CMK (cell line): ENCODE data around the gene WDR45.

Source experiments
- DNase-seq: peaks from one replicate; pipeline ENCODE4 v3.0.0-alpha.2; 2010; ENCODE audit warnings: low read depth

Gene WDR45

DNA sequence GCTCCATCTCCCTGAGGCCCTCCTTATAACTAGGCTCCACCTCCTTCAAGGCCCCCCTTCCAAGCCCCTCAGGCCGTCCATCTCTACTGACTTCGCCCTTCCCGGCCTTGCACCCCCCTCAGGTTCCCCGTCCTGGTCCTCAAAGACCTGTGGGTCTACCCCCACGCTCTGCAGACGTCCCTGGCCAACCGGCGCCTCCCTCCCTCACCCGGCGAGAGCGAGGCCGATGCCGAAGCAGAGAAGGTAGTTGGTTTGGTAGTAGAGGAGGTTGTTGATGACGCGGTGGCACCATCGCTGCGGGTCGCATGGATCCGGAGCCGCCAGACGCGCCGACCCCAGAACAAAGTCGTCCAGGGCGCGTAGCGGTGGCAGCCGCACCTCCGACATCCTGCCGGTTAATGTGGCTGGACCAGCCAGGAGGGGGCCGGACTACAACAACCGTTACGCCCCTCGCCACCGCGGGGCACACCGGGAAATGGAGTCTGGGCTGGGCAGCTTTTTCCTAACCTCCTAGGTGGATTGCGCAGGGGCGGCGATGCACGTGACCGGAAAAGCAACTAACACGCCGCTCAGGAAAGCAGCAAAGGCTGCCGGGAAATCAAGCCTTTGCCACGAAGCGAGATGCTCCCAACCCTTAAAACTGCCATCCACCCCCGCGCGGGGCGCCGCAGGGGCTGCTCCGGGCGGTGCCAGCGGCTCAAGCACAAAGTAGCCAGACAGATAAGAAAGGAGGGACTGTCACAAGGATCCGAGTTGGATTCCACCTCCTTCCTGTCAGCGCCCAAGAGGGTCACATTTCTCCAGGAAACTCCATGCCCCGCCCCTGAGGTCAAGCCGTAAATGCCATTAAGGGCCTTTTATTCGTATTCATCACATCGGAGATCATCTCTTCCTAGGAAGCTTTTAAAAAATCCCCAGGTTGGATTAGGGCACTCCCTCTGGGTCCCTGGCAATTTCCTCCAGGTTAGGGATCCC is 5.8 kb downstream of the WDR45 start, which contains the start of gene PRAF2:
Gene PRAF2 (minus strand): TSS at position 402 of the 975 bp plus-strand sequence. CDS start 15 bp downstream, at position 387.
- DNase-seq: peak; percentile 86

DNA sequence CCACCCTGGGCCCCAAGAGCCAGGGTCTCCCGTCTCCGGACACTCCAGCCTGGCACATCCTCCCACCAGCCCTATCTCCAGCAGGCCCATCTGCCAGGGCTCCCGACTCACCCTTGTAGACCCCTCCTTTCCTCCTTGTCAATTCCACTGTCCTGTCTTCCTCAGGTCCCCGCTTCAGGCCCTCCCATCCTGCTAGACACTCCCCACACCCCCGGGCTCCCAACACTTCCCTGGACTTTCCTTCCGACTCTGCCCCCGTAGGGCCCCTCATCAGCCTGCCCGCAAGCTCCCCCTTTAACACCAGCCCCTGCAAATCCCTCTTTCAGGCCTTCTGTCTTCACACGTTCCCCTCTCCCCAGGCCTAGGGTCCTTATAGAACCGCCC is 7.0 kb downstream of the WDR45 start:
- DNase-seq: no peak

DNA sequence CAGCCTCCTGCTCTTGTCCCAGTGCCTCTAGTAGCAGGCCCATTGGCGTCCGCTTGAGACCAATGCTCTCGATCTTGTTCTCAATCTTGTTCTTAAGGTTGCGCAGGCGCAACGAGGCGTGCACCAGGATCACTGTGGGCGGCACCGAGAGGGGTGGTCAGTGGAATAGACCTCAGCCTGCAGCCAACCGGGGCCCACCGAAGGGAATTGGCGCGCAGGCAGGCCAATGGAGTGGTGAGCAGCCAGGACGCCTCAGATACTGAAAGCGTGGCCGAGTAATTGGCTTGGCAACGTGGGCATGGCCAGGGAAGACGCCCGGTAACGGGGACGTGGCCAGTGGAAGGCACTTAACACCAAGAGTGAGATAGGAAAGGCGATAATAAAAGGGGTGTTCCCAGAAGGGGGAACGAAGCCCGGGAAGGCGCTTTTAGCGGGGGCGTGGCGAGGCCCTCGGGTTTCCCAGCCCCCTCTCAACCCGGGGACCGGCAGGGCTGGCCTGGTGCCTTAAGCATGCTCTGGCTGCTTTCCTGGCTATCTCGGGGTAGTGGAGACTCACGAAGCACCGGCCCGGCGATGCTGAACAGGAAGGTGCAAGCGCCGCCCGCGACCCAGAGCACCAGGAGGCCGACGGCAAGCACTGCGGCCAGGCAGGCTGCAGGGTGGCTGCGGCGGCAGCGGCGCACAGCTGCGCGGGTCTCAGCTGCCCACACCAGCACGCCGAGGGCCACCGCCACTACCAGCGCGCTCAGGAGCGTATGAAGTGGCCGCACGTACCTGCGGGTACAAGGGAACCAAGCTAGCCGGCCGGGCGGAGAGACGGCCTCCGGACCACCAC is 7.6 kb downstream of the WDR45 start:
- no peak for DNase-seq

DNA sequence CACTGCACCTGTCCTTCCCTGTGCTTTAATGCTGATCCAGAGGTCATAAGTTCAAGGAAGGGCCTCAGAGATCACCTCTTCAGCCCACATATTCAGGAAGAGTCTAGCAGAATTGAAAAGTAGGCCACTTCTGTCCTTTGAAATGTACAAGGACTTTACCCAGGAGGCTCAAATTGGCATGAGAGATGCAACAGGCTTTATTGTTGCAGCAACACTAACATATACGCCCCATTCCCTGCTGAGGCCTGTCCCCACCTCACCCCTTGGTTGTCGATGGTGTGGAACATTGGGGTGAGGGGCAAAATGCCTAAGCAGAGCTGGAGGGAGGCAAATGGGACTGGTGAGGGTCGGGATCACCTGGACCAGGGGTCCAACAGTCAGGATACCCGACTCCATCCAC is 8.7 kb downstream of the WDR45 start:
- DNase-seq: no peak

DNA sequence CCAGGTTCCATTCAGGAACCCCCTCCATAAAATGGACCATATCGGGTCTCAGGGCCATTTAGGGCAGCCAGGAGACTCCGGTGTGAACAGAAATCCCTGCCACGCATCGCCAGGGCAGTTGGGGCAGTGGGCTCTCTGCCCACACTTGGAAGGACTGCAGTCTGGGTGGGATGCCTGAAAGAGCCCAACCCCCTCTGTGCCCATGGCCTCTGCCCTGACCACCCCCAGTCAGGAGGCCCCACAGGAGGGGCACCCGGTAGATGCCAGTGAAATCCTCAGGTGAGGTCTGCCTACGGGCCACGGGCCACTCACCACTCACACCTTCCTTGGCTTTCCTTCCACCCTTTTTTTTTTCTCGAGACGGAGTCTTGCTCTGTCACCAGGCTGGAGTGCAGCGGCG is 10.6 kb downstream of the WDR45 start:
- DNase-seq: no peak

DNA sequence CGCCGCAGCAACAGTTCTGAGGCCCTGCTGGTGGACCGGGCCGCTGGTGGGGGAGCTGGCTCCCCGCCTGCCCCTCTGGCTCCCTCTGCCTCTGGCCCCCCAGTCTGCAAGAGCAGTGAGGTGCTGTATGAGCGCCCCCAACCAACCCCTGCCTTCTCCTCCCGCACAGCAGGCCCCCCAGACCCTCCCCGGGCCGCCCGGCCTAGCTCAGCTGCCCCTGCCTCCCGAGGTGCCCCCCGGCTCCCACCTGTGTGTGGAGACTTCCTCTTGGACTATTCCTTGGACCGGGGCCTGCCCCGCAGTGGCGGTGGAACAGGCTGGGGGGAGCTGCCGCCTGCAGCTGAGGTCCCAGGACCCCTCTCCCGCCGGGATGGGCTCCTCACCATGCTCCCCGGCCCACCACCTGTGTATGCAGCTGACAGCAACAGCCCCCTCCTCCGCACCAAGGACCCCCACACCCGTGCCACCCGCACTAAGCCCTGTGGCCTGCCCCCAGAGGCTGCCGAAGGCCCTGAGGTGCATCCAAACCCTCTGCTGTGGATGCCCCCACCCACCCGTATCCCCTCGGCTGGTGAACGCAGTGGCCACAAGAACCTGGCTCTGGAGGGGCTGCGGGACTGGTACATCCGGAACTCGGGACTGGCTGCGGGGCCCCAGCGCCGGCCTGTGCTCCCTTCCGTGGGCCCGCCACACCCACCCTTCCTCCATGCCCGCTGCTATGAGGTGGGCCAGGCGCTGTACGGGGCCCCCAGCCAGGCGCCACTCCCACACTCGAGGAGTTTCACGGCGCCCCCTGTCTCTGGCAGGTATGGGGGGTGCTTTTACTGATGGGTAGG is 12.2 kb downstream of the WDR45 start:
- DNase-seq: no peak

DNA sequence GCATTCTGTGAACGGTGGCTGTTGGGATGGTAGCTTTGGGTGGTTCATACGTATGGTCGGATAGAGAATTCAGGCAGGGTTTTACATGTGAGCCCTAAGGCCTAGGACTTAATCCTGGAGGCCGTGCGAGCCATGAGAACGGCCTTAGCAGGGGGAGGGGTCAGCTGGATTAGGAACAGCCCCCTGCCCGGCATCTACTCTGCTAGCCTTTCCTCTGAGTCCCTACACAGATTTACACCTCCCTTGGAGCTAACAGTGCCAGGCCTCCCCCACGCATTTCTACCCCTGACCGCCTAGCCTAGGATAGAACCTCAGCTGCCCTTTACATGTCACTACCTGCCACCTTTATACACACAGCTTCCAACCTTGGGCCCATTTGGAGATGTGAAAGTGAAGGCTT is 13.0 kb downstream of the WDR45 start:
- no peak for DNase-seq

DNA sequence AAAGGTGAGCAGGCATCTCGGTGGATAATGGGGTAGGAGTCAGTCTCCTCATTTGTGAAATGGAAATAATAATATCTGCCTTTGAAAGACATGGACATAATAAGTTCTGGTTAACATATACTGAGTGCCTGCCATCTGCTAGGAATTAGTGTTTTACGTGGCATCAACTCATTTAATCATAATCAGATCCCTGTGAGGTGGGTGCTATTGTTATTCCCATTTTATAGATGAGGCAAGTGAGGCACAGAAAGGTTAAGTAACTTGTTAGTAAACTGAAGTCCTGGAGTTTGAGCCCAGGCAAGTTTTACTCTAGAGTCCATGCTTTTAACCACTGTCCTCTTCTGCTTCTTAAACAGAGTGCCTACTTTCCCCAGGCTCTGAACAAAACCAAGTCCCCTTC is 13.4 kb downstream of the WDR45 start:
- no peak for DNase-seq

DNA sequence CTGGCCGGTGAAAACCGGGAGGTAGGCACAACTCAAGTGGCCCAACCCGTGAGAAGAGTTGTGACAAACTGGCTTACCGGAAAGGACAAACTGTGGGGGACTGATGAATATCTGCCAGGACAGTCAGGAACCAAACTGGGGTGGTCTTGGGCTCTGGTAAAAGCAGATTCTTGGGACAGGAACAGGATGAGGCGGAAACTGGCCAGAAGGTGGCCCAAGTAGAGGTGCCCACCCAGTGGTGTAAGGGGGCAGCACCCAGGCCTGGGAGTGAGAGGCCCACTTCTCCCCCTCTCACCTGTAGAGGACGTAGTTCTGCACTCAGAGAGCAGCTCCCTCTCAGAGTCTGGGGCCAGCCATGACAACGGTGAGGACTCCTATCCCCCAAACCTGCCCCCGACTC is 15.0 kb downstream of the WDR45 start:
- DNase-seq: no peak

DNA sequence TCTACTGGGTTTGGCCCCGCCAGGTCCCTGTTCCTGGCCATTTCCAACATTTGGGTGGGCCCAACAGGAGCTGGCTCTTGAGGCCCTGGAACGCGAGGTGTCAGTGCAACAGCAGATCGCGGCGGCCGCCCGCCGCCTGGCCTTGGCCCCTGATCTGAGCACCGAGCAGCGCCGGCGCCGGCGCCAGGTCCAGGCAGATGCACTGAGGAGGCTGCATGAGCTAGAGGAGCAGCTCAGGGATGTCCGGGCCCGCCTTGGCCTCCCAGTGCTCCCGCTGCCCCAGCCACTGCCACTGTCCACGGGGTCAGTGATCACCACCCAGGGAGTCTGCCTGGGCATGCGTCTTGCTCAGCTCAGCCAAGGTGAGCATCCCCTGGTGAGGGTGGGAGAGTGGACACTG is 15.4 kb downstream of the WDR45 start:
- no peak for DNase-seq

DNA sequence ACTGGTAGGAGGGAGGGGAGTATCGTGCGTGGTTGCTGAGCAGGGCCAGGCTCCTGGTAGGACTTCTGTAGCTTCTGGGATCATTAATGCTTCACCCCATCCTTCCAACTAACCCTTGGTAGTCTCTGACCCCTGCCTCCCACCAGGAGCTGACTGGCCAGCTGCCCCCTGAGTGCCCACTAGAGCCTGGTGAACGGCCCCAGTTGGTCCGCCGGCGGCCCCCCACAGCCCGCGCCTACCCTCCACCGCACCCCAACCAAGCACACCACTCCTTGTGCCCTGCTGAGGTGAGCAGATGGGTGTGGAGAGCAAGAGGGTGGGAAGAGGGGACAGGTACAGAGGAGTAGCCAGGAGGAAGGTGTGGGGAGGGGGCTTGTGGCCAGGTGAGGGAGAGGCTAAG is 16.0 kb downstream of the WDR45 start:
- DNase-seq: no peak

DNA sequence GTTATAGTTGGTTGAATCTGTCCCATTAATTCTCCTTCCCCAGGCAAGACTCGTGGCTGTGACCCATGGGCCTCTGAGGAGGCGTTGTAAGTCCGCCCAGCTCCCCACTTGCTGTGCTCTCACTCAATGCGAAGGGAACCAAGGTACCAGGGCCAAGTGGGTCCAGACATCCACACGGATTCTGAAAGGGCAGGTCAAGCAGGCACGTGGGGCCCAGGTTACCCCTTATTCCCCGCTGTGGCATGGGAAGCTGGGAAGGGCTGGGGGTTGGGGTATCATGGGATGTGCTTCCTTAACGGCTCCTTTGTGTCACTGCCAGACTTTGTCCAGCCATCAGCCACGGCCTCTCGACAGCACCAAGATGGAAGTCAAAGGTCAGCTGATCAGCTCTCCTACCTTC is 17.8 kb downstream of the WDR45 start:
- no peak for DNase-seq

DNA sequence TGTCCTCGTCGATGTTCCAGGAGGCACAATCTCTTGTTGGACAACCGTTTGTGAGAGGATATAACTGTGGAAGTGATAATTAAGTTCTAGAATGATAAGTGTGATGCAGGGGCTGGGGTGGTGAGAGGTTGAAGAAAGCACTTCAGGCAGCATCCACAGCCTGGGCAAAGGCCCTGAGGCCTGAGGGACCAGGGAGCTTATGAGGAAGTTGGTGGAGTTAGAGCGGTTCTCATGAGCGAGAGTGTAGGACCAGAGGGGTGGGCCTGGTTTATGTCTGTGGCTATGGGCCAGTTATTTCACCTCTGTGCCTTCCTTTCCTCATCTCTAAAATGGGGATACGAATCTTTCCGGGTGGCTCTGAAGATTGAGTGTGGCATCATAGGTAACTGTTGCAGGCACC is 18.2 kb downstream of the WDR45 start:
- DNase-seq: no peak

DNA sequence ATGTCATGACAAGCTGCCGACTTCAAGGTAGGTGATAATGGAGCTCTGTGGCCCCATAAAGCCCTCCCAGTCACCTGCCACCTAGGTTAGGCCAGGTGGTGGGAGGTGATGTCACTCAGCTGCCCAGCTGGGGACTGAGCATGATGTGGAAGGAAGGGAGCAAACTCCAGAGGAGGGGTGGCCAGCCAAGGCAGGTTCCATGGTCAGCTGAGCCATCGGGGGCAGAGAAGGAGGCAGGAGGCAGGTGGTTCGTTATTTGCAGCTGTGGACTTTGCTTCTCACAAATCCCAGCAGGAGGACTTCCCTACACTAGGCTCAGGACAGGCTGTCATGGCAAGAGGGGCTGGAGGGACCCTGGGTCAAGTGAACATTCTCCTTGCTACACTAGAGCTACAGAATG is 18.8 kb downstream of the WDR45 start:
- no peak for DNase-seq

DNA sequence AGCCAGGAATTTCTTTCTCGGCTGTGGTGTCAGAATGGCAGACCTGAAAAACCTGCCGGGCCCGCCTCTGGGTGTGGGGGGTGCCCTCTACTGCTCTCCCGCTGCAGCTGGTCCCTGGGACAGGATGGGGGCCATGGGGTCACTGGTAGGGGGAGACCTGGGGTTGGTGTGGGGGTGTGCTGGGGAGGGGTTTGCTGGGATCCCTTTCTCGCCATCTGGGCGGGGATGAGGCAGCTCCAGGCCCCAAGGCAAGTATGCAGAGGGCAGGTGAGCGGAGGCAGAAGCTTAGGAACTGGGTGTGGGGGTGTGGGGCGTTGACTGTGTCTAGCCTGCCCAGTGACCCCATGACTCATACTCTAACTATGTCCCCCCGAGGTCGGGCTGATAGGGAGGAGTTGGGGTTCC is 20.0 kb downstream of the WDR45 start:
- no peak for DNase-seq

DNA sequence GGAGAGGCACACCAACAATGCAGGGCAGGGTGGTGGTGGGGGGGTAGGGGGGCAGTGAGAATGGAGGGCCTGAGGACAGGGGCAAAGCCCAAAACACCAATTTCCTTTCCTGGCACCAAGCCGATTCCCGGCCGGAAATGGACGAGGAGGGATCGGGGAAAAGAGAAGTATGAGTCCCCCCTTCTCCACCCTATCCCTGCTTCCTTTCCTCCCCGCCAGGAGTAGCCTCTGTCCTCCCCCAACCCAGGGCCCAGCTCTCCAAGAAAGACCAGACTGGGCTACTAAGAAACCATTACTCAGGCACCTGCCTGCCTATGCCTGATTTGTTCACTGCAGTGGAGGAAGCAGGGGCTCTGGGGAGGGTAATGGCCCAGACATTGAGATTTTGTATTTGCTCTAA is 20.5 kb downstream of the WDR45 start:
- DNase-seq: no peak

DNA sequence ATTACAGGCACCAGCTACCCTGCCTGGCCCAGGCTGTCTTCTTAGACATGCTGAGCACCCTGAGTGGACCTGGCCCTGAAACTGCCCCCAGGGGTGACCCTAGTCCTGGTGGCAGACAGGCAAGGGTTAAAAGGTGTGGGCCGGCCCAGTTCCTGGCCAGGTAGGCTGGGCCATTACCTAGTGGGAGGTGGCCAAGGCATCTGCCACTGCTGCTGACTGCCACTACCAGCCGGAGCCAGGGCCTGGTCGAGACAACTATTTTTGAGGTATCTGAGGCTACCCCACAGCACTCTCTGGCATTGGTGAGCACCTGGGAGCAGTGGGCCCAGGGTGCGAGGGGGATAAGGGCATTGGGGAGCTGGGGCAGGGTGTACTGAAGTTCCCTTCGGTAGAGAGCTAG is 20.9 kb downstream of the WDR45 start, which contains the start of gene CCDC120:
Gene CCDC120 (plus strand): TSS at position 206 of the 400 bp plus-strand sequence. CDS start 3,043 bp downstream, outside the sequence.
- no peak for DNase-seq

DNA sequence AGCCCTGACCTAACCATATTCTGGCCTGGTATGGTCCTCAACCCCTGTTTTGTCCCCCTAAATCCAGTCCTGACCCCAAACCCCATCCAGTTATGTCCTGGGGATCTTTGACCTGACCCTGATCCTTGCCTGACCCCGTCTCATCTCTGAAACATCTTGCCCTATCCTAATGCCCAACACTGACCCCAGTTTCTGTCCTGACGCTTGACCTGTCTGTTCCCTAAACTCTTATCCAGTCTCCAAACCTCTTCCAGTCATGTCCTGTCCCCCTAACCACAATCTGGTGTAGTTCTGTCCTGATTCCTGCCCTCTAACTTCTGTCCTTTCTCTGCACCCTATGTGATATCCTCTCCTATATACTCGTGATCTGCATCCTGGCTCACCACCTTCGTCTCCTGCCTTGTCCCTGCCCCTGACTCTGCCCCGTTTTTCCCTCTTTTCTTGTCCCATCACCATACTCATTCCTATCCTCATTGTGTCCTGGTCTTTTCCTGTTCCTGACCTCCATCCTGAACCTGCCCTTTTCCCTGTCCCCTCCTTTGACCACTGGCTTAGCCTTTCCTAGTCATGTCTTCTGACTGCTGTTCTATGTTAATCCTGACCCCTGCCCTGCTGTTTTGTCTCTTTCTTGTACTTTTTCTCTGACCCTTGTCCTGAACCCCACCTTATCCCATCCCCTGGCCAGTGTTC is 25.5 kb downstream of the WDR45 start:
- no peak for DNase-seq

DNA sequence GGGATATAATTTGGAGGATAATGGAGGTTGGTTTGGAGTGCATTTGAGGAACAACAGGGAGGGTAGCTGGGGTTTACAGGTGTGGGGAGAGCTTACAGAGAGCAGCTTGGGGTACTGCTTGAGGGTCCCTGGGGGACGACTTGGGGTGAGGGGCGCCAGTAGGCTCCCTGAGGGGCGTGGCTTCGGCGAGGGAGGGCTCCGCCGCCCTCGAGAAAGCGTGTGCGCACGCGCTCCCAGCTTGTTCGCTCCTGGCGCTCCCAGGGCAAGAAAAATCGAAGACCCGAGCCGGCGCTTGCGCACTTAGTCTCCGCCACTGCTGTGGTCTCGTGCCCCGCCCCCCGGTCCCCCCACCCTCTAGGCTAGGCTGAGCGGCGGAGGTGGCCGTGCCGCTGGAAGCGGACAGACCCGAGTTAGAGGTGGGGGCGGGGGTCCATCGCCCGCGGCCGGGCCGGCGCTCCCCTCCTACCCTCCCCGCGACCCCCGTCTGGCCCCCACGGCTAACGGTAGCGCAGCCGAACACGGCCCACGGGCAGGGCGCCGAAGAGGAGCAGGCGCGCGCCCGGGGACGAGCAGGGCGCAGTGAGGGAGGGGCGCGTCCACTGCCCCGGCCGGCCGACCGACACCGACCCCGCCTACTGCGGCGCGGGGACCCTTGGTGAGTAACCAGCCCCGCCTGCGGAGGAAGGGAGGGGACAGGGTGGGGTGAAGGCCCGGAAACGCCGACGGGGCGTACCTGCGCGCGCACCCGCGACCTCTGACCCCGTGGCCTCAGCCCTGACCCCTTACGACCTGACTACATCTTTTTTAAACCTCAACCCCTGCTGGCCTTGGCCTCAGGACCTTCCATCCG is 26.2 kb downstream of the WDR45 start:
- DNase-seq: peak; percentile 73

DNA sequence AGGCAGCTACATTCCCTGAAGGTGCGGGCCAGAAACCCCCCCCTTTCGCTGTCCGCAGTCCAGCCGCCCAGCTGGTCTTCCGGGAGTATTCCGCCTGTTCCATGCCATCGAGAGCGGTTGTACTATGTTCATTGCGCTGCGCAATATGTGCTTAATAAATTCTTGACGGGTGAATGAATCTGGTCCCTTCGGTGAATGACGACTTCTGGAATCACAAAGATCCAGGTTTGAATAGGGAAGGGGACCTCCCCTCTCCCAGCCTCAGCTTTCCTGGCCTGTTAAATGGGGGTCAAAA is 35.8 kb downstream of the WDR45 start:
- DNase-seq: no peak
